Measurements from ENCODE around the gene MAZ.
A peak's percentile ranks its signal among the peaks of the same experiment; 100 is the strongest.
"Not testable (repeated sequence)": the region's sequence is repeated elsewhere in the genome, so short reads cannot be mapped to it uniquely, and the experiment has no call there.

The MAZ gene

GRCh38 chr16:29825145-29826044 is 19.1 kb downstream of the MAZ start:
- H3K36me3 ChIP-seq (ENCODE audit: control insufficient read depth, insufficient read depth, low read length): no peaks in the 10 kb centered on the region
- 82 to 85% methylated on average over 10 of the region's 10 CpGs for WGBS, 2 experiments

DNA sequence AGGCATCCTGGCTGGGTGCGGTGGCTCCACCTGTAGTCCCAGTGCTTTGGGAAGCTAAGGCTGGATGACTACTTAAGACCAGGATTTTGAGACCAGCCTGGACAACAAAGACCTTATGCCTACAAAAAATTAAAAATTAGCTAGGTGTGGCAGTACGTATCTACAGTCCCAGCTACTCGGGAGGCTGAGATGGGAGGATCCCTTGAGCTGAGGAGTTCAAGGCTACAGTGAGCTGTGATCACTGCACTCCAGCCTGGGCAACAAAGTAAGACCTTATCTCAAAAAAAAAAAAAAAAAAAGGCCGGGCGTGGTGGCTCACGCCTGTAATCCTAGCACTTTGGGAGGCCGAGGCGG is 20.0 kb downstream of the MAZ start:
- H3K4me1 ChIP-seq (ENCODE audit: control insufficient read depth, insufficient read depth, low read length): peaks cover 8% of the 10 kb centered on the region
- no peaks in the 10 kb centered on the region for H3K36me3 ChIP-seq (ENCODE audit: control insufficient read depth, insufficient read depth, low read length)
- WGBS, 2 experiments: 92 to 97% methylated on average over 8 of the region's 8 CpGs
- H3K27me3 ChIP-seq (ENCODE audit: control insufficient read depth, insufficient read depth, low read length, poor library complexity, severe bottlenecking): no peaks in the 10 kb centered on the region
- H3K27ac ChIP-seq (ENCODE audit: insufficient read depth, low read depth, low read length, poor library complexity, severe bottlenecking): no peak overlapping the region
- no peak overlapping the region for H3K4me3 ChIP-seq (ENCODE audit: insufficient read depth, low read depth, low read length)
- no peaks in the 10 kb centered on the region for H3K9me3 ChIP-seq (ENCODE audit: control insufficient read depth, low read length)

More at GRCh38 chr16:29825145-29826044, 19.1 kb downstream of the MAZ start:
- Histone ChIP-seq H3K9me3 (ENCODE audit: control insufficient read depth, low read length) (no peaks in the 10 kb centered on the region), H3K27ac (ENCODE audit: insufficient read depth, low read depth, low read length, poor library complexity, severe bottlenecking) (peak overlapping the region; percentile 69), H3K4me1 (ENCODE audit: control insufficient read depth, insufficient read depth, low read length) (peaks cover 8% of the 10 kb centered on the region), H3K4me3 (ENCODE audit: insufficient read depth, low read depth, low read length) (no peak overlapping the region), H3K27me3 (ENCODE audit: control insufficient read depth, insufficient read depth, low read length, poor library complexity, severe bottlenecking) (no peaks in the 10 kb centered on the region)

- Histone ChIP-seq H3K9me3 (ENCODE audit: control insufficient read depth, low read length) (no peaks in the 10 kb centered on the region), H3K36me3 (ENCODE audit: control insufficient read depth, insufficient read depth, low read length) (no peaks in the 10 kb centered on the region), H3K27me3 (ENCODE audit: control insufficient read depth, insufficient read depth, low read length, poor library complexity, severe bottlenecking) (no peaks in the 10 kb centered on the region), H3K4me1 (ENCODE audit: control insufficient read depth, insufficient read depth, low read length) (no peaks in the 10 kb centered on the region), H3K4me3 (ENCODE audit: insufficient read depth, low read depth, low read length) (no peak overlapping the region), H3K27ac (ENCODE audit: insufficient read depth, low read depth, low read length, poor library complexity, severe bottlenecking) (no peak overlapping the region)
- WGBS, 2 experiments: 93 to 96% methylated on average over 11 of the region's 11 CpGs
Observed at GRCh38 chr16:29830774-29831173, 24.4 kb downstream of the MAZ start.

GRCh38 chr16:29831490-29831889 is 25.2 kb downstream of the MAZ start:
- no peaks in the 10 kb centered on the region for H3K27me3 ChIP-seq (ENCODE audit: control insufficient read depth, insufficient read depth, low read length, poor library complexity, severe bottlenecking)
- H3K4me3 ChIP-seq (ENCODE audit: insufficient read depth, low read depth, low read length): no peak overlapping the region
- WGBS, 2 experiments: 84 to 98% methylated on average over 2 of the region's 2 CpGs
- no peaks in the 10 kb centered on the region for H3K4me1 ChIP-seq (ENCODE audit: control insufficient read depth, insufficient read depth, low read length)
- H3K9me3 ChIP-seq (ENCODE audit: control insufficient read depth, low read length): no peaks in the 10 kb centered on the region
- no peaks in the 10 kb centered on the region for H3K36me3 ChIP-seq (ENCODE audit: control insufficient read depth, insufficient read depth, low read length)
- H3K27ac ChIP-seq (ENCODE audit: insufficient read depth, low read depth, low read length, poor library complexity, severe bottlenecking): no peak overlapping the region

DNA sequence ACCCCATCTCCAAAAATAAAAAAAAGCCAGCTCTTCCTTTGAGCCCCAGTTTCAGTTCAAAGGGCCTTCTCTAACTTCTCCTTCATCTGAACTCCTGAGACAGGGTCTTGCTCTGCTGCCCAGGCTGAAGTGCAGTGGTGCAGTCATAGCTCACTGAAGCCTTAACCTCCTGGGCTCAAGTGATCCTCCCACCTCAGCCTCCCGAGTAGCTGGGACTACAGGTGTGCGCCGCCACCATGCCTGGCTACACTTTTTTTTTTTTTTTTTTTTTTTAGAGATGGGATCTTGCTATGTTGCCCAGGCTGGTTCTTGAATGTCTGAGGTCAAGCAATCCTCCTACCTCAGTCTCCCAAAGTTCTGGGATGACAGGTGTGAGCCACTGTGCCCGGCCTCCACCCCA is 26.9 kb downstream of the MAZ start:
- not testable (repeated sequence) for H3K4me1 ChIP-seq (ENCODE audit: control insufficient read depth, insufficient read depth, low read length); H3K27me3 ChIP-seq (ENCODE audit: control insufficient read depth, insufficient read depth, low read length, poor library complexity, severe bottlenecking); H3K4me3 ChIP-seq (ENCODE audit: insufficient read depth, low read depth, low read length); H3K27ac ChIP-seq (ENCODE audit: insufficient read depth, low read depth, low read length, poor library complexity, severe bottlenecking); H3K36me3 ChIP-seq (ENCODE audit: control insufficient read depth, insufficient read depth, low read length); H3K9me3 ChIP-seq (ENCODE audit: control insufficient read depth, low read length)
- WGBS, 2 experiments: 83 to 96% methylated on average over 4 of the region's 4 CpGs

GRCh38 chr16:29834079-29834478 is 27.8 kb downstream of the MAZ start:
- H3K9me3 ChIP-seq (ENCODE audit: control insufficient read depth, low read length): no peaks in the 10 kb centered on the region
- H3K27ac ChIP-seq (ENCODE audit: insufficient read depth, low read depth, low read length, poor library complexity, severe bottlenecking): no peak overlapping the region
- H3K36me3 ChIP-seq (ENCODE audit: control insufficient read depth, insufficient read depth, low read length): no peaks in the 10 kb centered on the region
- no peaks in the 10 kb centered on the region for H3K27me3 ChIP-seq (ENCODE audit: control insufficient read depth, insufficient read depth, low read length, poor library complexity, severe bottlenecking)
- no peak overlapping the region for H3K4me3 ChIP-seq (ENCODE audit: insufficient read depth, low read depth, low read length)
- no peaks in the 10 kb centered on the region for H3K4me1 ChIP-seq (ENCODE audit: control insufficient read depth, insufficient read depth, low read length)
- WGBS, 2 experiments: 89 to 91% methylated on average over 5 of the region's 5 CpGs

DNA sequence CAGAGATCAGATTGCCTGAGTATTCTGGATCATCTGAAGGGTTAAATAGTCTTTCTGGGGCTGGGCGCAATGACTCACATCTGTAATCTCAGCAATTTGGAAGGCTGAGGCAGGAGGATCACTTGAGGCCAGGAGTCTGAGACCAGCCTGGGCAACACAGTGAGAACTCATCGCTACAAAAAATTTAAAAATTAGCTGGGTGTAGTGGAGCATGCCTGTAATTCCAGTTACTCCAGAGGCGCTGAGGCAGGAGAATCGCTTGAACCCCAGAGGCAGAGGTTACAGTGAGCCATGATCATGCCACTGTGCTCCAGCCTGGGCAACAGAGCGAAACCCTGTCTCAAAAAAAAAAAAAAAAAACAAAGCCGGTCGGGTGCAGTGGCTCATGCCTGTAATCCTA is 29.6 kb downstream of the MAZ start:
- 93 to 94% methylated on average over 7 of the region's 7 CpGs for WGBS, 2 experiments
- H3K9me3 ChIP-seq (ENCODE audit: control insufficient read depth, low read length): no peaks in the 10 kb centered on the region
- H3K27ac ChIP-seq (ENCODE audit: insufficient read depth, low read depth, low read length, poor library complexity, severe bottlenecking): no peak overlapping the region
- no peaks in the 10 kb centered on the region for H3K36me3 ChIP-seq (ENCODE audit: control insufficient read depth, insufficient read depth, low read length)
- no peaks in the 10 kb centered on the region for H3K4me1 ChIP-seq (ENCODE audit: control insufficient read depth, insufficient read depth, low read length)
- no peak overlapping the region for H3K4me3 ChIP-seq (ENCODE audit: insufficient read depth, low read depth, low read length)
- no peaks in the 10 kb centered on the region for H3K27me3 ChIP-seq (ENCODE audit: control insufficient read depth, insufficient read depth, low read length, poor library complexity, severe bottlenecking)

- no peaks in the 10 kb centered on the region for H3K36me3 ChIP-seq (ENCODE audit: control insufficient read depth, insufficient read depth, low read length)
- no peaks in the 10 kb centered on the region for H3K27me3 ChIP-seq (ENCODE audit: control insufficient read depth, insufficient read depth, low read length, poor library complexity, severe bottlenecking)
- no peak overlapping the region for H3K4me3 ChIP-seq (ENCODE audit: insufficient read depth, low read depth, low read length)
- WGBS, 2 experiments: 88 to 92% methylated on average over 15 of the region's 15 CpGs
- H3K9me3 ChIP-seq (ENCODE audit: control insufficient read depth, low read length): no peaks in the 10 kb centered on the region
- H3K27ac ChIP-seq (ENCODE audit: insufficient read depth, low read depth, low read length, poor library complexity, severe bottlenecking): no peak overlapping the region
- H3K4me1 ChIP-seq (ENCODE audit: control insufficient read depth, insufficient read depth, low read length): no peaks in the 10 kb centered on the region
Observed at GRCh38 chr16:29836623-29837022, 30.3 kb downstream of the MAZ start.

DNA sequence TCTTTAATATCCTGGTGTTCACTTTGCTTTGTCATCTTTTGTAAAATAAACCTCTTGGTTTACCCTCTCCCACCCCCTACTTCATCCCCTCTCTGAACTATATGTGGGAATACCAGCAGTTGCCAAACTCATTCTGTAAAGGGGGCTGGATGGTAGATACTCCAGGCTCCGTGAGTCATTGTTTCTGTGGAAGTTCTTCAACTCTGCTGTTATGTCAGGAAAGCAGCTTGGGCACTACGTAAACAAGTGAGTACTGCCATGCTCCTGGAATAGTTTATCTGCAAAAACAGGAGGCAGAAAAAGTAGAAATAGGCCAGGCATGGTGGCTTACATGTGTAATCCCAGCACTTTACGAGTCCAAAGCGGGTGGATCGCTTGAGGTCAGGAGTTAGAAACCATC is 31.5 kb downstream of the MAZ start:
- no peaks in the 10 kb centered on the region for H3K36me3 ChIP-seq (ENCODE audit: control insufficient read depth, insufficient read depth, low read length)
- no peak overlapping the region for H3K27ac ChIP-seq (ENCODE audit: insufficient read depth, low read depth, low read length, poor library complexity, severe bottlenecking)
- H3K9me3 ChIP-seq (ENCODE audit: control insufficient read depth, low read length): no peaks in the 10 kb centered on the region
- H3K4me1 ChIP-seq (ENCODE audit: control insufficient read depth, insufficient read depth, low read length): no peaks in the 10 kb centered on the region
- H3K27me3 ChIP-seq (ENCODE audit: control insufficient read depth, insufficient read depth, low read length, poor library complexity, severe bottlenecking): no peaks in the 10 kb centered on the region
- 89 to 92% methylated on average over 5 of the region's 5 CpGs for WGBS, 2 experiments
- H3K4me3 ChIP-seq (ENCODE audit: insufficient read depth, low read depth, low read length): no peak overlapping the region

GRCh38 chr16:29839822-29840221 is 33.5 kb downstream of the MAZ start:
- H3K36me3 ChIP-seq (ENCODE audit: control insufficient read depth, insufficient read depth, low read length): no peaks in the 10 kb centered on the region
- H3K27ac ChIP-seq (ENCODE audit: insufficient read depth, low read depth, low read length, poor library complexity, severe bottlenecking): no peak overlapping the region
- H3K4me1 ChIP-seq (ENCODE audit: control insufficient read depth, insufficient read depth, low read length): no peaks in the 10 kb centered on the region
- no peak overlapping the region for H3K4me3 ChIP-seq (ENCODE audit: insufficient read depth, low read depth, low read length)
- no peaks in the 10 kb centered on the region for H3K9me3 ChIP-seq (ENCODE audit: control insufficient read depth, low read length)
- WGBS, 2 experiments: 90 to 95% methylated on average over 6 of the region's 6 CpGs
- no peaks in the 10 kb centered on the region for H3K27me3 ChIP-seq (ENCODE audit: control insufficient read depth, insufficient read depth, low read length, poor library complexity, severe bottlenecking)
